ENCODE data around the gene CMAS.

DNA sequence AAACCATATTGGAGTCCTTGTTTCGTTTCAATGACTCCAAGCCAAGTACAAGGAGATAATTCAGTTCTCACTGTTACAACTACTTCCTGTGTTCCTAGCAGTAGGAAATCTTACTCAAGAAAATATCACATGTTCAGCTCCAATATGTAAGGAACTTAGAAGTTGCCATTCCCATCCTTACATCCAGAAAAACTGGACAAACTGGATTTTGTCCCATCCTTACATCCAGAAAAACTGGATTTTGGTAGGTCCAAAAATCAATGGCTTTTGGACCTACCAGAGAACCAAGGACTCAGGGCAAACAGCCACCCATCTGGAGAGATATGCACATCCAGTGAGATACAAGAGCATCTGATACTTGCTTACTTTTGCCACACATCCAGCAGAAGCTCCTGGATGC, 23.8 kb downstream of the CMAS start:
- TF ChIP-seq TAF1 (conservative IDR thresholded peaks at IDR 0.05) (no peak), JUND (IDR thresholded peaks at IDR 0.05) (no peak), MAX (IDR thresholded peaks at IDR 0.05) (no peak), CTCF (IDR thresholded peaks at IDR 0.05; ENCODE audit: low read depth, low read length, missing input control) (no peak)

All from liver (tissue), 3 donors.